Measurements from ENCODE around the gene ADORA1. TPM values are rescaled to one million over a fixed set of nuclear protein-coding genes. Genes with fewer than 3 reads are reported as not detected.

ADORA1 gene
- total RNA-seq, 3 donors from 2014 or later (not counting 1 experiment from before 2014, with no cell fraction given): not detected

DNA sequence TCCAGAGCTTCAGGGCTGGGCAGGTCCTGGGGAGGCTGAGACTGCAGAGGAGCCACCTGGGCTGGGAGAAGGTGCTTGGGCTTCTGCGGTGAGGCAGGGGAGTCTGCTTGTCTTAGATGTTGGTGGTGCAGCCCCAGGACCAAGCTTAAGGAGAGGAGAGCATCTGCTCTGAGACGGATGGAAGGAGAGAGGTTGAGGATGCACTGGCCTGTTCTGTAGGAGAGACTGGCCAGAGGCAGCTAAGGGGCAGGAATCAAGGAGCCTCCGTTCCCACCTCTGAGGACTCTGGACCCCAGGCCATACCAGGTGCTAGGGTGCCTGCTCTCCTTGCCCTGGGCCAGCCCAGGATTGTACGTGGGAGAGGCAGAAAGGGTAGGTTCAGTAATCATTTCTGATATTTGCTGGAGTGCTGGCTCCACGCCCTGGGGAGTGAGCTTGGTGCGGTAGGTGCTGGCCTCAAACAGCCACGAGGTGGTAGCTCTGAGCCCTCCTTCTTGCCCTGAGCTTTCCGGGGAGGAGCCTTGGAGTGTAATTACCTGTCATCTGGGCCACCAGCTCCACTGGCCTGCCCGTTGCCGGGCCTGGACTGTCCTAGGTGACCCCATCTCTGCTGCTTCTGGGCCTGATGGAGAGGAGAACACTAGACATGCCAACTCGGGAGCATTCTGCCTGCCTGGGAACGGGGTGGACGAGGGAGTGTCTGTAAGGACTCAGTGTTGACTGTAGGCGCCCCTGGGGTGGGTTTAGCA is 38.8 kb downstream of the ADORA1 start:
- Mint-ChIP-seq H3K27me3 (ENCODE audit: low read depth in 2 of 2) (peaks cover 4 to 22% of the 10 kb centered on the region in 2 donors), H3K4me1 (peaks cover 0 to 15% of the 10 kb centered on the region in 2 donors), H3K36me3 (no peaks in the 10 kb centered on the region), H3K27ac (peak overlapping the region in 1 of 2 donors; percentile 44), H3K9me3 (no peaks in the 10 kb centered on the region), H3K4me3 (no peak overlapping the region)
- WGBS (ENCODE audit: insufficient coverage): 58% methylated on average over 14 of the region's 14 CpGs
- no peak overlapping the region for H3K4me3 ChIP-seq (ENCODE audit: low read length)
- H3K27ac ChIP-seq (ENCODE audit: low read length): no peak overlapping the region
- H3K9me3 ChIP-seq (ENCODE audit: control insufficient read depth, insufficient read depth, low read length): no peaks in the 10 kb centered on the region
- intact Hi-C loops (cut with micrococcal nuclease): no loop called here
- H3K36me3 ChIP-seq (ENCODE audit: control insufficient read depth, insufficient read depth, low read length): no peaks in the 10 kb centered on the region
- no peaks in the 10 kb centered on the region for H3K4me1 ChIP-seq (ENCODE audit: control insufficient read depth, insufficient read depth, low read length)
- TF ChIP-seq, protein P1, sequence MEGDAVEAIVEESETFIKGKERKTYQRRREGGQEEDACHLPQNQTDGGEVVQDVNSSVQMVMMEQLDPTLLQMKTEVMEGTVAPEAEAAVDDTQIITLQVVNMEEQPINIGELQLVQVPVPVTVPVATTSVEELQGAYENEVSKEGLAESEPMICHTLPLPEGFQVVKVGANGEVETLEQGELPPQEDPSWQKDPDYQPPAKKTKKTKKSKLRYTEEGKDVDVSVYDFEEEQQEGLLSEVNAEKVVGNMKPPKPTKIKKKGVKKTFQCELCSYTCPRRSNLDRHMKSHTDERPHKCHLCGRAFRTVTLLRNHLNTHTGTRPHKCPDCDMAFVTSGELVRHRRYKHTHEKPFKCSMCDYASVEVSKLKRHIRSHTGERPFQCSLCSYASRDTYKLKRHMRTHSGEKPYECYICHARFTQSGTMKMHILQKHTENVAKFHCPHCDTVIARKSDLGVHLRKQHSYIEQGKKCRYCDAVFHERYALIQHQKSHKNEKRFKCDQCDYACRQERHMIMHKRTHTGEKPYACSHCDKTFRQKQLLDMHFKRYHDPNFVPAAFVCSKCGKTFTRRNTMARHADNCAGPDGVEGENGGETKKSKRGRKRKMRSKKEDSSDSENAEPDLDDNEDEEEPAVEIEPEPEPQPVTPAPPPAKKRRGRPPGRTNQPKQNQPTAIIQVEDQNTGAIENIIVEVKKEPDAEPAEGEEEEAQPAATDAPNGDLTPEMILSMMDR (IDR thresholded peaks at IDR 0.05): no peak
- H3K27me3 ChIP-seq (ENCODE audit: control insufficient read depth, insufficient read depth, low read length): no peaks in the 10 kb centered on the region
- peak in 1 of 2 donors; percentile 11 for DNase-seq
- ATAC-seq: no peak

DNA sequence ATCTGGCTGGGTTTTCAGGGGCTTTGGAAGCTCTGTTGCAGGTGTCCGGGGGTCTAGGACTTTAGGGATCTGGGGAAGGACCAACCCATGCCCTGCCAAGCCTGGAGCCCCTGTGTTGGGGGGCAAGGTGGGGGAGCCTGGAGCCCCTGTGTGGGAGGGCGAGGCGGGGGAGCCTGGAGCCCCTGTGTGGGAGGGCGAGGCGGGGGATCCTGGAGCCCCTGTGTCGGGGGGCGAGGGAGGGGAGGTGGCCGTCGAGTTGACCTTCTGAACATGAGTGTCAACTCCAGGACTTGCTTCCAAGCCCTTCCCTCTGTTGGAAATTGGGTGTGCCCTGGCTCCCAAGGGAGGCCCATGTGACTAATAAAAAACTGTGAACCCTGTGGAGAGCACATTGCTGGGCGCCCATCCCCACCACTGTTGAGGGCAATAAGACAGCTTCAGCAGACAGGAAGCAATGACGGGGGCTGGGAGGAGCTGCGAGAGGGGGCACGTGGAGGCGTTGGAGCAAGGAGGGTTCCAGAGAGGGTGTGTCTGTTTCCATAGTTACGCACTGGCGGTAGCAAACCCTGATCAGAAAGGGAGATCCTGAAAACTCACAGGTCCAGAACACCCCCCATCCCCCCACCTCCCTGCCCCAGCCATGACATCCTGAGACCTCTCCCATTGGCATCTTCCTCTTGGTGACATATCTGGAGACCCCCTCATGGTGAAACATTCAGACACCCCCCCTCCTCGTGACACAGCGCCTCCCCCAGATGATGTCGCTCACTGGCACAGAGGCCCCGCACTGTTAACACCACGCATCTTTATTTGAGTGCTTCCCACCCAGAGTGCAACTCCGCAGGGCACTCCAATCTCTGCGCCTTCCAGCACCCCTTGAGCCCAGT is 39.7 kb downstream of the ADORA1 start:
- Histone ChIP-seq H3K36me3 (ENCODE audit: control insufficient read depth, insufficient read depth, low read length) (no peaks in the 10 kb centered on the region), H3K4me1 (ENCODE audit: control insufficient read depth, insufficient read depth, low read length) (no peaks in the 10 kb centered on the region), H3K4me3 (ENCODE audit: low read length) (no peak overlapping the region), H3K27me3 (ENCODE audit: control insufficient read depth, insufficient read depth, low read length) (no peaks in the 10 kb centered on the region), H3K27ac (ENCODE audit: low read length) (no peak overlapping the region), H3K9me3 (ENCODE audit: control insufficient read depth, insufficient read depth, low read length) (no peaks in the 10 kb centered on the region)
- peaks cover 0 to 15% of the 10 kb centered on the region in 2 donors for H3K4me1 Mint-ChIP-seq
- ATAC-seq (peak in 1 of 3 donors; percentile 38), DNase-seq (no peak)
- H3K36me3 Mint-ChIP-seq: no peaks in the 10 kb centered on the region
- no peaks in the 10 kb centered on the region for H3K9me3 Mint-ChIP-seq
- H3K27me3 Mint-ChIP-seq (ENCODE audit: low read depth in 2 of 2): peaks cover 4 to 22% of the 10 kb centered on the region in 2 donors
- H3K4me3 Mint-ChIP-seq: no peak overlapping the region
- H3K27ac Mint-ChIP-seq: no peak overlapping the region
- TF ChIP-seq, protein P1 (IDR thresholded peaks at IDR 0.05): no peak
- intact Hi-C loops (cut with micrococcal nuclease): no loop called here
- 72% methylated on average over 23 of the region's 23 CpGs for WGBS (ENCODE audit: insufficient coverage)

DNA sequence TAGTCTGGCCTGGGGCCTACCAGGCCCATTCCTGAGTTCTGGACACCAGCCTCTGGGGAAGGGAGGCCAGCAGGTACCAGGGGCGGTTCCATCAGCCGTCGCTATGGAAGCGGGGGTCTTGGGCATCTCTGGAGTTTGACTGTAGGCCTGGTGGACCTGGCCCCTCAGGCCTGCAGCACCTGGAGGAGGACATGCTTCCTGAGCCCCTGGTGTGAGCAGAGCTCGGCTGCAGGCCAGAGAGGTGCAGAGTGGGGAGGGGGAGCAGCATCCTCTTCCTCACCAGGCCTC is 40.3 kb downstream of the ADORA1 start:
- no peak for ATAC-seq

More for the DNA sequence above, 40.3 kb downstream of the ADORA1 start:
- Histone ChIP-seq H3K4me1 (ENCODE audit: control insufficient read depth, insufficient read depth, low read length) (no peaks in the 10 kb centered on the region), H3K9me3 (ENCODE audit: control insufficient read depth, insufficient read depth, low read length) (no peaks in the 10 kb centered on the region), H3K36me3 (ENCODE audit: control insufficient read depth, insufficient read depth, low read length) (no peaks in the 10 kb centered on the region), H3K4me3 (ENCODE audit: low read length) (no peak overlapping the region), H3K27ac (ENCODE audit: low read length) (no peak overlapping the region), H3K27me3 (ENCODE audit: control insufficient read depth, insufficient read depth, low read length) (no peaks in the 10 kb centered on the region)
- Mint-ChIP-seq H3K36me3 (no peaks in the 10 kb centered on the region), H3K27ac (no peak overlapping the region), H3K27me3 (ENCODE audit: low read depth in 2 of 2) (peaks cover 2 to 17% of the 10 kb centered on the region in 2 donors), H3K4me3 (no peak overlapping the region), H3K9me3 (no peaks in the 10 kb centered on the region), H3K4me1 (peaks cover 0 to 15% of the 10 kb centered on the region in 2 donors)
- intact Hi-C loops (cut with micrococcal nuclease): no loop called here
- no peak for DNase-seq
- WGBS (ENCODE audit: insufficient coverage): 97% methylated on average over 5 of the region's 5 CpGs
- TF ChIP-seq, protein P1 (IDR thresholded peaks at IDR 0.05): no peak
